HG02763 (cell line): ENCODE results near the gene HPCAL1.

Experiments used
- ATAC-seq: cut with Tn5 transposase; IDR thresholded peaks from one replicate; pipeline ENCODE4 v1.9.1; 2021; ENCODE audit warnings: mild to moderate bottlenecking, moderate library complexity; ENCODE audit not compliant: unreplicated experiment

HPCAL1 gene

DNA sequence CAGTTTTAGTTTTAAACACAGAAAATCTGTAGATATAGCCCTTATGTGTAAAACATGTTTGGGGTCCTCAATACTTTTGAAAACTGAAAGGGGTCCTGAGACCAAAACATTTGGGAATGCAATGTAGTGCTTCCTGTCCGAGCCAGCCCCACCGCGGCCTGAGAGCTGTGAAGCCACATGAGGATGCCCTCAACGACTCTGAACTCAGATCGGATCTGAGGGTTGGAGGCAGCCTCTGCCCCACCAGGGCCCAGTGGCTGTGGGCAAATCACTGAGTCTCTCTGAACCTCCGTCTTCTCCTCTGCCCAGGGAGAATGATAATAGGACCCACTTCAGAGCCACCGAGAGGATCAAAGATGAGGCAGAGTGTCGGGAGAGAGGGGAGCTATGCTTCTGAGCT, 33.4 kb upstream of the HPCAL1 start:
- ATAC-seq: no peak

DNA sequence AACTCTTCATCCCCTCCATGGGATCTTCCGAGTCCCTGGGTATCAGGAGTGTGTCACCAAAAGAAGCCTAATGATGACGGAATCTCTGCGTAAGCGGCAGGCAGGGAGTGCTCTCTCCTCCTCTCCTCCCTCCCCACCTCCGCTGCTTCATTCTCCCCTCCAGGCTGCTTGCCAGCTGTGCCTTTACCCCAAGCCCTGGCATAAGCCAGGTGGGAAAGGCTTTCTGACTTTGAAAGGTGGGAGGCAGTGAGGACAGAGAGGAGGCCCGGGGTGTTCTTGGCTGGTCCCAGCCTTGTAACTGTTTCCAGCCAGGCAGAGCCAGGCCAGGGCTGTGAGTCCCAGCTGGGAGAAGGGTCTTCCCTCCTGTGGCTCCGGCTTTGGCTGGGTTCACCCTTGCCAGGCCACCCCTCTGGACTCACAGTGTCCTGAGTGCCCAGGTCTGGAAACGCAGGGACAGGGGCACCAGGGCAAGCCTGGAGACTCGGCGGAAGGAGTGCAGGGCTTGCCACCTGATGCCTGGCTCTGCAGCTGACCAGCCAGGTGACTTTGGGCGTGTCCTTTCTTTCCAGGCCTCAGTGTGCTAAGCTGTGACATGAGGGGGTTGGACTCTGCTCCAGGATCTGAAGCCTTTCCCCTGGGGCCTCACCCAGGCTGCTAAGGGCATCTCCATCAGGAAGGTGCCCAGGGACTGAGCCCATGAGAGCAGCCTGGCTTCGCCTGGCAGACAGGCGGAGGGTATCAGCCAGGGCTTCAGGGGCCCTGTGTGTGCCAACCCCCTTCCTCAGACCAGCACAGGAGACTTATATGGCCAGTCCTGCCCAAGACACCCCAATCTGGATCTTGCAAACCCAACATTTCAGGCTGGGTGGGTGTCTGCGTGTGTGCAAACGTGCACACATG, 32.7 kb upstream of the HPCAL1 start:
- ATAC-seq: no peak

DNA sequence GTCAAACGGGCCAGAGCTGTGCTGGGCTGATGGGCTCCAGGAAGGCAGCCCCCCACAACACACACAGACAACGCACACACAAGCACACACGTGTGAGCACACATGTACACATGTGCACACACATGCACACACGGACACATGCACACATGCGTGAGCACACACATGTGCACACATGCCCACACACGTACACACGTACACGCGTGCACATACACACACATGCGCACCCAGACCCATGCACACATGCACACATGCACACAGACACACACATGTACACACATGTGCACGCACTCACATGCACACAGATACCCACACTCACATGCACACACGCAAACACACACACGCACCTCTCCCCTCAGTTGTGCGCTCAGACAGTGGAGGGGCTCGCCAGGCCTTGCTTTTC, 31.2 kb upstream of the HPCAL1 start:
- ATAC-seq: no peak

- no peak for ATAC-seq
Measured at GRCh38 chr2:10271946-10272345, 30.8 kb upstream of the HPCAL1 start.

DNA sequence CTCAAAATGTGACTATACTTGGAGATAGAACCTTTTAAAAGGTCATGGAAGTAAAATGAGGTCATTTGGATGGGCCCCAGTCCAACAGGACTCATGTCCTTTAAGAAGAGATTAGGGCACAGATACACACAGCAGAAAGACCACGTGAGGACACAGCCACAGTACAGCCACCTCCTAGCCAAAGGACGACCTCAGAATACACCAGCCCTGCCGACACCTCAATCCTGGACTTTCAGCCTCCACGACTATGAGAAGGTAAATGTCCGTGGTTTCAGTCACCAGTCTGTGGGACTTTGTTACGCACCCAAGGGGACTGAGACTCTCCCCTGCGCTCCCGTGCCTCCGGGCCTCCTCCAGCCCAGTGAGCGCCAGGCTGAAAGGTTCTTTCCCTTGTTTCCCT, 30.2 kb upstream of the HPCAL1 start:
- ATAC-seq: no peak

DNA sequence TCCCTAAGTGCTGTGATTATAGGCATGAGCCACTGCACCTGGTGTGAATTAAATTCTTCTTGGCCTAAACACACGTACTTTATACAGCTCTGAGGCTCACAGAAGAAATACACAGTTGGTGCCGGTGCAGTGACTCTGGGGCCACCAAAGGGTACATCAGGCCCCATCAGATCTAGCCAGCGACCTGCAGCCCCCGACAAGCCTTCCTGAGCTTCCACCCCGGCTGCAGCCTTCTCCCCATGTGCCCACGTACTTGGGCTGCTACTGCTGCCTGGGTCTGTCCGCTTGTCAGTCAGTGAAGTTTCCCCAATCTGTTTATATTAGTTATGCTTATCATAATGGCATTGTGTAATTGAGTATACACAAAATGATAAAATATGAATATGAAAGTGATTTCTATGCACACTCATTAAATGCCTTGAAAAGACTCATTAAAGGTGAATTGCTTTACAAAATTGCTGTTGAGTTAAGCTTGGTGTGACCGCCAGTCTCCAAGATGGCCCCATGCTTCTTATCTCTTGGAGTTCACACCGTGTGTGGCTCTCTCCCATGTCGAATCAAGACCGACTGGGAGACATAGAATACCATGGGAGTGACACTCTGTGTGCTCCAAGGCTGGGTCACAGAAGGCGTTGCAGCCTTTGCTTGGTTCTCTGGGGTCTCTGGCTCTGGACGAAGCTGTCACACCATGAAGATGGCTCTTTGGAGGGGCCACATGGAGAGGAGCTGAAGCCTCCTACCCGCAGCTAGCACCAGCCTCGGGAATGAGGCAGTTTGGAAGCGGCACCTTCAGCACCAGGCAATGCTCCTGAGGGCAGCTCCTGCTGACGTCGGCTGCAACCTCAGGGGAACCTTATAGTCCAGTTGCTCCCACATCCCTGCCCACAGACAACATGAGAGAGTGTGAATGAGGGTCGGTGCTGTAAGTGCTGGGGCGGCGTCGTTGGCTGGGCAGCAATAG, 29.2 kb upstream of the HPCAL1 start:
- no peak for ATAC-seq

GRCh38 chr2:10274376-10274775, 28.3 kb upstream of the HPCAL1 start:
- ATAC-seq: no peak

DNA sequence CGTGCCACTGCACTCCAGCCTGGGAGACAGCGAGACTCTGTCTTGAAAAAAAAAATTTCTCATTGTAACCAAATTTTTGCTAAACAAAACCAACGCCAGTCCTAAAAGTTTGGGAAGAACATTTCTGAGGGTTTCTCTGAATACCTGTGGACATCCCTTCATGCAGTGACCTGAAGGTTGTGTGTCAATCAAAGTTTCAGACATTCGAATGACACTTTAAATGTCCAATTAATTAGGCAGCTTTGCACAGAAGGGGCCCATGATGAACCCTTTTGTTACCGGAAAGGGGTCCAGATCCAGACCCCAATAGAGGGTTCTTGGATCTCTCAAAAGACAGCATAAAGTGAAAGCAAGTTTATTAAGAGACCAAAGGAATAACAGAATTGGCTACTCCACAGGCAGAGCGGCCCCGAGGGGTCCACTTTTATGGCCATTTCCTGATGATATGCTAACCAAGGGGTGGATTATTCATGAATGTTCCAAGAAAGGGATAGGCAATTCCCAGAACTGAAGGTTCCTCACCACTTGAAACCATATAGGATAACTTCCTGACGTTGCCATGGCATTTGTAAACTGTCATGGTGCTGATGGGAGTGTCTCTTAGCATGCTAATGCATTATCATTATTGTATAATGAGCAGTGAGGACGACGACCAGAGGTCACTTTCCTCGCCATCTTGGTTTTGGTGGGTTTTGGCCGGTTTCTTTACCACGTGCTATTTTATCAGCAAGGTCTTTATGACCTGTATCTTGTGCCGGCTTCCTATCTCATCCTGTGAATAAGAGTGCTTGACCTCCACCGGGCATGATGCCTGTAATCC, 27.5 kb upstream of the HPCAL1 start:
- ATAC-seq: no peak

GRCh38 chr2:10276481-10277292, 26.0 kb upstream of the HPCAL1 start:
- ATAC-seq: no peak

DNA sequence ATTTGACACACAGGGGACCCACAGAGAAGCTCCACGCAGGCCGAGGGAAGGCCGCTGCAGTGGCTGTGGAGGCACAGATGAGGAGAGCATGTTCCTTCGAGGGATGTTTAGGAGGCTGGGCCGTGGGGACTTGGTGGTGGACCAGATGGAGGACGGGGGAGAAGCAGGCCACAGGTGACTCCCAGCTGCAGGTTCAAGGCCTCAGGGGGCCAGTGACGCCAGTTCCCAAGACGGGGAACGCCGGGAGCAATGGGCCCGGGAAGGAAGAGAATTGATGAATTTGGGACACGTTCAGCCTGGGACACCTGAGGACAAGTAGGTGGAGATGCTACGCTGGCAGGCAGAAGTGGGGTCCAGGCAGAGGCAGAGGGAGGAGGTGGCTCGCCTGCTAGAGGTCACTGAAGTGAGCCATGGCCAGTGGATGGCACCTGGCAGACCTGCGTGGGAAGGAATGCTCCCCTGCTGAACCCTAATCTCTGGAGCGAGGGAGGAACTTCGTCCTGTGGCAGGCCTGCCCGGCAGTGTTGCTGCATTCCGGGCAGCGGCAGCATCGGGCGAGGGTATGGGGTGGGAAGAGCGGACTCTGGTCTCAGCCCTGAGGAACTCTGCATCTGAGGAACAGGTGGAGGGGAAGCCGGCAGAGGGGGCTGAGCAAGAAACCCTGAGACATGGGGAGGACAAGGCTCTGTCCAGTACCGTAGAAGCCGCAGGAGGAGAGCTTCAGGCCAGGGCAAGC, 25.2 kb upstream of the HPCAL1 start:
- ATAC-seq: no peak

- no peak for ATAC-seq
Measured at GRCh38 chr2:10278029-10278762, 24.5 kb upstream of the HPCAL1 start.

DNA sequence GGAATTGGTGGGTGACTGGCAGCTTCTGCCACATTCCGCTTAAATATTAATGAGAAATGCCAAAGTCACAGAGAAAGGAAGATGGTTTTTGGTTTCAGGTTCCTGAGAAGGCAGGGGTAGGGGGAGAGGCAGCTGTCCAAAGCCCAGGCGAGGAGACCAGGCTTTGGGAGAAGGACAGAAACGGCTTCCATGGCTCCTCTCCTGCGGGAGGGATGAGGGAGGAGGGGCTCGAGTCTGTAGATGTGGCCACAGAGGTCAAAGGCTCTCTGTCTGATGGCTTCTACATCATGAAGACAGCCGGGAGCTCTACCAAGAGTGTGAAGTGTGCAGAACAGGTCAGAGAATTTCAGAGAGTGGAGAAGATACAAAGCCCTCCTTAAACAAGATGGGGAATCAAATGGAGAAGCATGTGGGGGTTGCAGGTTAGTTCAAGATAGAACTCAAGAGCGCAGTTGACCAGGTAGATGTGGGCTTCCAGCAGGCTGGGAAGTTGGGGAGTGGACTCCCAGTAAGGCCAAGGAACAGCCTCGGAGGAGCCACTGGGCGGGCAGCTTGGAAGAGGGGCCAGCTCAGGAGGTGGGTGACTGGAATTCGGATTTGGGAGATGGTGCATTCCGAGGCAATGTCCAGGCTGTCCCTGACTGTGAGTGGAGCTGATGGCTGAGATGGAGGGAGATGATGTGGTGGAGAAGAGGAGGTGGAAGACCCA, 23.8 kb upstream of the HPCAL1 start:
- ATAC-seq: no peak

DNA sequence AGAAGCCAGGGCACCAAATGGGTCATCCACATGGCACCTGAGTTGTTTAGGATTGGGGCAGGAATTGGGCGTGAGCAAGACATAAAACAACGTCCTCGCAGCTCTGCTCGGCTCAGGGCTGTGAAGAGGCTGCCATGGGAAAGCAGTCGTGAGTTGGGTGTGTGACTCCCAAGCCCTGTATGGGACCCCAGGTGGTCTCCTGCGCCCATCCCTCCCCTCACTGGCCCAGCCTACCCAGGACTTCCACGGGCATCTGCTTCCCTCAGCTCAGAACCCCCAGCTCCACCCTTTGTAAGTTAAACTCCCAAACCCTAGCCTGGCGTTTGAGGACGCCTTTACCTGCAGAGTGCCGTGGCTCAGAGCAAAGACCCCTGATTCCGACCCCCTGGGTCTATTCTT, 23.2 kb upstream of the HPCAL1 start:
- ATAC-seq: no peak

- no peak for ATAC-seq
Measured at GRCh38 chr2:10279946-10280463, 22.7 kb upstream of the HPCAL1 start.

GRCh38 chr2:10281891-10282290, 20.8 kb upstream of the HPCAL1 start:
- ATAC-seq: no peak

DNA sequence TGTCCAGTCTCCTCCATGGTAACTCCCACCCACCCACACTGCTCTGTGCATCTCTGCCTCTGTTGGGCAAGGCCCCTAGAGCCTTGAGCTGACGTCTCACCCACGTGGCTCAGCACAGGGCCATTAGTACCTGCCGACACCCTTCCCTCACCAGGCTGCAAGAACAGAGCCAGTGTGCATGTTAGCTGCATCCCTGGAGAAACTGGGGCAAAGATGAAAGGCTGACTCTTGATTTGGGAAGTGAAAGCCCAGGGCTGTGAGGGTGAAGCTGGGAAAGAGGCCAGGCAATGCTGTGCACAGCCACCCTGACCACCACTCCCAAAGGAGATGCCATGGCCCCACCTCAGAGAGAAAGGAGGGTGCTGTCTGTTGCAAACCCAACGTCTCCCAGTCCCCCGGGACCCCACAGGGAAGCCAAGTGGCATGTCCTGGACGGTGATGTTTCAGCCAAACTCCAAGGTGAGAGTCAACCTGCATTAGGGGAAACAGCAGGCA, 20.0 kb upstream of the HPCAL1 start:
- no peak for ATAC-seq
